Left lung (tissue), 10 donors: ENCODE data around the gene DLG2. TPM values are rescaled to one million over a fixed set of nuclear protein-coding genes. Genes with fewer than 3 reads are reported as not detected.

Experiments
- ATAC-seq: fragments of 200-7000 bp; cut with Tn5 transposase; one replicate; pipeline ENCODE4 v1.9.1; 2020; ENCODE audit warnings: moderate library complexity
- DNase-seq, 4 donors: peaks; one replicate each; pipeline ENCODE4 v3.0.0-alpha.2; 2013 to 2020
- H3K27ac ChIP-seq, 2 donors: fragments of 200-600 bp; sonication (generic) in 1 of 2; one replicate each; pipeline versions ENCODE4 v1.5.0 to v1.8.0; 2020 to 2021
- H3K27me3 ChIP-seq, 2 donors: fragments of 200-600 bp; sonication (generic) in 1 of 2; one replicate each; pipeline versions ENCODE4 v1.5.0 to v1.8.0; 2020 to 2021
- H3K36me3 ChIP-seq, 2 donors: fragments of 200-600 bp; sonication (generic) in 1 of 2; one replicate each; pipeline versions ENCODE4 v1.5.0 to v1.8.0; 2020 to 2021
- H3K4me1 ChIP-seq, 2 donors: fragments of 200-600 bp; one replicate each; pipeline ENCODE4 v1.8.0; 2021
- H3K4me3 ChIP-seq, 2 donors: fragments of 200-600 bp; sonication (generic) in 1 of 2; one replicate each; pipeline versions ENCODE4 v1.5.0 to v1.8.0; 2020 to 2021; ENCODE audit warnings: mild to moderate bottlenecking in 1 of 2
- H3K9me3 ChIP-seq, 2 donors: fragments of 200-600 bp; sonication (generic) in 1 of 2; one replicate each; pipeline versions ENCODE4 v1.5.0 to v1.8.0; 2020 to 2021
- intact Hi-C, 2 donors: fragments of 100-400 bp; cut with DNase I; formaldehyde crosslinking; loops; one replicate each; pipeline versions ENCODE4 v1.11.2 to v1.14.2; 2022
- polyA plus RNA-seq, 6 donors: library from polyadenylated mRNA; unstranded; fragments of 120-200 nt; gene quantifications; one replicate each; pipeline ENCODE4 v1.2.1, GENCODE V29; 2013; ENCODE audit not compliant: insufficient read length in 6 of 6
- total RNA-seq, 2 donors: library from RNA; stranded (reverse); fragmentation: NEBNext Ultra II Directional; extraction: Animal tissue kit (Norgen Biotek cat#: 25700); gene quantifications; one replicate each; pipeline ENCODE4 v1.2.1, GENCODE V29; 2021
- TF ChIP-seq, protein P1 (sequence below), 2 donors: fragments of 200-600 bp; sonication (generic) in 1 of 2; IDR thresholded peaks; one replicate each; pipeline versions ENCODE4 v1.5.0 to v1.8.0; 2021; ENCODE audit warnings: antibody characterized with exemption in 2 of 2
- donor health status: DM: no; HTN: yes; CAD: no.
- donor health status: DM: no; HTN: no; CAD: no.

The DLG2 gene
- total and polyA plus RNA-seq, 8 donors = 4.5 to 15.0 (median 8.6) TPM

GRCh38 chr11:85301895-85302678 is 325.1 kb downstream of the DLG2 start:
- no peaks in the 10 kb centered on the region for H3K4me1 ChIP-seq
- no peak overlapping the region for H3K4me3 ChIP-seq
- no peaks in the 10 kb centered on the region for H3K9me3 ChIP-seq
- no peak for DNase-seq
- no peak overlapping the region for H3K27ac ChIP-seq
- ATAC-seq = no peak
- no peaks in the 10 kb centered on the region for H3K36me3 ChIP-seq
- intact Hi-C loops = no loop called here
- no peaks in the 10 kb centered on the region for H3K27me3 ChIP-seq
- TF ChIP-seq, protein P1, sequence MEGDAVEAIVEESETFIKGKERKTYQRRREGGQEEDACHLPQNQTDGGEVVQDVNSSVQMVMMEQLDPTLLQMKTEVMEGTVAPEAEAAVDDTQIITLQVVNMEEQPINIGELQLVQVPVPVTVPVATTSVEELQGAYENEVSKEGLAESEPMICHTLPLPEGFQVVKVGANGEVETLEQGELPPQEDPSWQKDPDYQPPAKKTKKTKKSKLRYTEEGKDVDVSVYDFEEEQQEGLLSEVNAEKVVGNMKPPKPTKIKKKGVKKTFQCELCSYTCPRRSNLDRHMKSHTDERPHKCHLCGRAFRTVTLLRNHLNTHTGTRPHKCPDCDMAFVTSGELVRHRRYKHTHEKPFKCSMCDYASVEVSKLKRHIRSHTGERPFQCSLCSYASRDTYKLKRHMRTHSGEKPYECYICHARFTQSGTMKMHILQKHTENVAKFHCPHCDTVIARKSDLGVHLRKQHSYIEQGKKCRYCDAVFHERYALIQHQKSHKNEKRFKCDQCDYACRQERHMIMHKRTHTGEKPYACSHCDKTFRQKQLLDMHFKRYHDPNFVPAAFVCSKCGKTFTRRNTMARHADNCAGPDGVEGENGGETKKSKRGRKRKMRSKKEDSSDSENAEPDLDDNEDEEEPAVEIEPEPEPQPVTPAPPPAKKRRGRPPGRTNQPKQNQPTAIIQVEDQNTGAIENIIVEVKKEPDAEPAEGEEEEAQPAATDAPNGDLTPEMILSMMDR (IDR thresholded peaks at IDR 0.05) = no peak

DNA sequence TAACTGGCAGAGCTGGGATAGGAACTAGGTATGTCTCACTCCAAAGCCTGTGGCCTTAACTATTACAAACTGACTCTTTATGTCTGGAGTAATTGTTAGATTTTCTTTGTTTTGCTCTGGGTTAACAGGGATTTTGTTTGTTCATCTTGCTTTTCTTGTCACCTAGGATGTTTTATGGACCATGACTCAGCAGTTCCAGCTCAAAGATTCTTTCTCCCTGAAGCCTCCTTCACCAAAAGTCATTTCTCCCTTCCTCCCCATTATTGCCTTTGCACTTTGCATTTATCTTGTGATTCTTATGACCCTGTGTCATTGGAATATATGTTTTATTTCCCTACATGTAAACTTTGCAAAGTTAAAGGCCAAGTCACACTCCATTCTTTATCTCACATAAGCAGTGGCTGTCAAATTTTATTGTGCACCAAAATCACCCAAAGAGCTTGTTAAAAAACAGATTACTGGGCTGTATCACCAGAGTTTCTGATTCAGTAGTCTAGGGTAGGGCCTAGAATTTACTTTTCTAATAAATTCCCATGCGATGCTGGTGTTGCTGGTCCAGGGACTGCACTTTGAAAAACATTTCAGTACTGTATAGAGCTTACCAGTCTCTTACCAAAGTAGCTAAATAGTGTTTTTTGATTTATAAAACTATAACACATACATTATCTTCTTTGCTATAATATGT is 327.7 kb downstream of the DLG2 start:
- no peaks in the 10 kb centered on the region for H3K4me1 ChIP-seq
- TF ChIP-seq, protein P1 (IDR thresholded peaks at IDR 0.05) = no peak
- H3K9me3 ChIP-seq = no peaks in the 10 kb centered on the region
- H3K36me3 ChIP-seq = no peaks in the 10 kb centered on the region
- no peaks in the 10 kb centered on the region for H3K27me3 ChIP-seq
- ATAC-seq (no peak), DNase-seq (no peak)
- no peak overlapping the region for H3K4me3 ChIP-seq
- intact Hi-C loops = no loop called here
- no peak overlapping the region for H3K27ac ChIP-seq

GRCh38 chr11:85295694-85296271 is 331.4 kb downstream of the DLG2 start:
- Histone ChIP-seq H3K4me3 (no peak overlapping the region), H3K4me1 (no peaks in the 10 kb centered on the region), H3K9me3 (no peaks in the 10 kb centered on the region), H3K27ac (no peak overlapping the region), H3K36me3 (no peaks in the 10 kb centered on the region), H3K27me3 (no peaks in the 10 kb centered on the region)
- DNase-seq (no peak), ATAC-seq (no peak)
- intact Hi-C loops = no loop called here
- TF ChIP-seq, protein P1 (IDR thresholded peaks at IDR 0.05) = no peak

DNA sequence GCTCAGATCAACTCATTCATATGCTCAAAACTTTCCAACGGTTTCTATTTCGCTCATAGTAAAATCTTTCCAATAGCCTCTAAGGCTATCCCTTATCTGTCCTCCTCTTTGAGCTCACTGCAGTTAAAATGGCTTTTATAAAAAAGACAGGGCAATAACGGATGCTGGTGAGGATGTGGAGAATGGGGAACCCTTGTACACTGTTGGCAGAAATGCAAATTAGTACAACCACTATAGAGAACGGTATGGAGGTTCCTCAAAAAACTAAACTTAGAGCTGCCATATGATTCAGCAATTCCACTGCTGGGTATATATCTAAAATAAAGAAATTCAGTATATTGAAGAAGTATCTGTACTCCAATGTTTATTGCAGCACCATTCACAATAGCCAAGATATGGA is 345.6 kb downstream of the DLG2 start:
- ATAC-seq (no peak), DNase-seq (no peak)
- Histone ChIP-seq H3K27ac (no peak overlapping the region), H3K36me3 (no peaks in the 10 kb centered on the region), H3K9me3 (no peaks in the 10 kb centered on the region), H3K27me3 (no peaks in the 10 kb centered on the region), H3K4me1 (no peaks in the 10 kb centered on the region), H3K4me3 (no peak overlapping the region)
- TF ChIP-seq, protein P1 (IDR thresholded peaks at IDR 0.05) = no peak
- intact Hi-C loops = no loop called here

GRCh38 chr11:85279267-85279666 is 347.9 kb downstream of the DLG2 start:
- TF ChIP-seq, protein P1 (IDR thresholded peaks at IDR 0.05) = no peak
- Histone ChIP-seq H3K9me3 (peaks cover 0 to 1% of the 10 kb centered on the region in 2 donors), H3K27me3 (no peaks in the 10 kb centered on the region), H3K36me3 (no peaks in the 10 kb centered on the region), H3K27ac (no peak overlapping the region), H3K4me1 (no peaks in the 10 kb centered on the region), H3K4me3 (no peak overlapping the region)
- ATAC-seq (no peak), DNase-seq (no peak)
- intact Hi-C loops = no loop called here
